Islet of Langerhans (tissue), 1 donor: Measurements from ENCODE around the gene EGFL8.
A peak's percentile ranks its signal among the peaks of the same experiment; 100 is the strongest.

Source experiments
- FAIRE-seq: peaks from one replicate; lab custom pipeline; 2011; peaks lifted over from hg19 to GRCh38; lab: Jason Lieb, UNC

Gene EGFL8

GRCh38 chr6:32168350-32168749 is 4.0 kb downstream of the EGFL8 start:
- FAIRE-seq = no peak

DNA sequence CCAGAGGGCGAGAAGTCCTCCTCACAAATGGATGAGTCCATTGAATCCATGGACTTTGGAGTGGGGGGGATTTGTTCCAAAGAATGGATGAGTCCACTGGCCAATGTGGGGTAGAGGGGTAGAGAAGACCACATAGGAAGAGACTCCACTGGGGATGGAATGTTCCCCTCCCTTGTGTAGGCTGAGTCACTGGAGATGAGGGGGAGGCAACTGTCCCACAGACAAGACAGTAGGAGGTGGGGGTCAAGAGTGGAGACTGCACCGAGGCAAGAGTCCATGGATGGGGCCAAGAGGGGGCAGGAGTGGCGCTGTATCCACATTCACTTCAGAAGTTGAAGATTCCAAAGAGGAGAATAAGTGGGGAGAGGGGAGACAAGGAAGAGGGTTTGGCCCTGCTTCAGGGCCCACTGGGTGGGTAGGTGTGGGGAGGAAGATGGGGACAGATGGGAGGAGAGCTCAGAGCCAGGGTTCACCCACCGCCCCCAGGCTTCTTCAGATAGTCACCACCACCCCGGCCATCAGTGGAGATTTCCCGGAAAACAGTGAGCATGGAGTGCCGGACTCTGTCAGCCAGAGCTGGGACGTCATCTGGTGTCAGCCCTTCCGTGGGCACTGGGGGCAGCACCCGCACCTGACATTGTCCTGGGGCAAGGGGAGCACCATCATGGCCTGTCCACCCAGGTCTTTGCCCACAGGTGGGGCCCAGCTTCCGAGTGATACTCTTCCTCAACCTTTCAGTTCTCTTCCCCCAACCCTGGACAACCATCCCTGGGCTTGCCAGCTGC is 4.6 kb downstream of the EGFL8 start:
- FAIRE-seq = no peak

- FAIRE-seq = no peak
Measured at GRCh38 chr6:32170294-32170693, 5.9 kb downstream of the EGFL8 start.

DNA sequence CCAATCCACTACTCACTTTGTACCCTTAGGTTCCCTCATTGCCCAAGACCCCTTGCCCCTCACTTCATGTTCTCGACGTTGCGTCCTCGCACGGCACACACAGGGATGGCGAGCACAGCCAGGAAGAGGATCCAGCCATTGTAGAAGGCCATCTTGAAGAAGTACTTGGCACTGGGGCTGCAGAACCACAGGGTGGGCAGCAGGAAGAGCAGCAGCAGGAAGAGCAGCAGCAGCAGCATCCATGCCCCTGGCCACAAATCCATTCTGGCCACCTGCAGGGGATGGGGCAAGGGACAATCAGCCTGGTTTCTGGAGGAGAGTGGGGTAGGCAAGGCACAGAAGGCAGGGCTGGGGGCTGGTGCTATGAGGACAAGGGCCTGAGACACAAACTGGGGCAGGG is 6.8 kb downstream of the EGFL8 start:
- no peak for FAIRE-seq

- no peak for FAIRE-seq
Measured at GRCh38 chr6:32173051-32173727, 8.8 kb downstream of the EGFL8 start.

GRCh38 chr6:32174416-32174815 is 10.0 kb downstream of the EGFL8 start:
- FAIRE-seq = no peak

DNA sequence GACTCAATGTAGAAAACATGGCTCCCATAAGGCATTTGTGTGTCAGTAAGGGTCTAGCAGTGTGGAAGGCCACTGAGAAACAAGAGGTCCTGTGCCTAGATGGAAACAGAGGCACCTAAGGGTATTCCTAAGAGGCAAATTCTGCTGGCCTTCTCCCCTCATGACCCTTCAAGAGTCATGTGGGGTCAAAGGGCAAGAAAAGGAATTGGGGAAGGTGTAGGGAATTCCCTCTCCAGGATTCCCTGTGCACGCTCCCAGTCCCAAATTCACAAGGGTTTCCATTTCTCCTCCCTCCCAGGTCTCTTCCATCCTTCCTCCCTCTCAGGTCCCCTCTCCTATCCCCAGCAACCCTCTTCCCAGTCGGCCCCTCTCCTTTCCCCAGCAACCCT is 10.9 kb downstream of the EGFL8 start:
- FAIRE-seq = no peak

GRCh38 chr6:32175711-32176475 is 11.5 kb downstream of the EGFL8 start, which contains the start of gene AGPAT1:
Gene AGPAT1, minus strand, starts transcription at chr6:32176084. Its CDS starts 4,588 bp downstream, at chr6:32171496.
- FAIRE-seq = no peak

- FAIRE-seq = no peak
Measured at GRCh38 chr6:32176476-32177182, 12.2 kb downstream of the EGFL8 start.

- no peak for FAIRE-seq
Measured at GRCh38 chr6:32177183-32177787, 12.9 kb downstream of the EGFL8 start.

- FAIRE-seq = peak; percentile 98
Measured at GRCh38 chr6:32177788-32178546, 13.6 kb downstream of the EGFL8 start, which contains the start of gene RNF5. Gene RNF5, plus strand, starts transcription at chr6:32178405. Its CDS starts 107 bp downstream, at chr6:32178512.

GRCh38 chr6:32178547-32179440 is 14.4 kb downstream of the EGFL8 start:
- no peak for FAIRE-seq

GRCh38 chr6:32179766-32180405 is 15.5 kb downstream of the EGFL8 start:
- FAIRE-seq = no peak

DNA sequence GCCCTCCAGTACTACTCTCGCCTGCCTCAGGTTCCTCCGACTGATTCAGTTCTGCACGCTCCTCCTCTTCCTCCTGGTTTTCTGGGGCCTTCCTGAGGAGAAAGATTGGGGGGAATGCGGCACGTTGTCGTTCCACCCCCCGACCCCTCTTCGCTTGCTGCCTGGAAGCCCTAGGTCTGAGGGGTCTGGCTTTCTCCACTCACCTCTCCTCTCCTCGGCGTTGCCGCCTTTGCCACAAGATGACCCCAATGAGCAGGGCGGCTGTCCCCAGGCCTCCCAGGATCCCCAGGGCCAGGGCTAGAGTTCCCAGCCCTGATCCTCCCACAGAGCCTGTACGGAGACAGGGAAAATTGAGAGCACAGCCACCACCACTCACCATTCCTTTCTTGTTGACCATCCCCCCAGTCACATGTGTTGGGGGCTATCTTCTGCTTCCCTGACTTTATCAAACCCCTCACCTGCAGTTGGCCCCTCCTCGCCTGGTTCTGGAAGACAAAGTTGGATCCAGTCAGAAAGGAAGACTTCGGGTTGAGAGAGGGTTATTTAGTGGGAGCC is 16.8 kb downstream of the EGFL8 start:
- no peak for FAIRE-seq

DNA sequence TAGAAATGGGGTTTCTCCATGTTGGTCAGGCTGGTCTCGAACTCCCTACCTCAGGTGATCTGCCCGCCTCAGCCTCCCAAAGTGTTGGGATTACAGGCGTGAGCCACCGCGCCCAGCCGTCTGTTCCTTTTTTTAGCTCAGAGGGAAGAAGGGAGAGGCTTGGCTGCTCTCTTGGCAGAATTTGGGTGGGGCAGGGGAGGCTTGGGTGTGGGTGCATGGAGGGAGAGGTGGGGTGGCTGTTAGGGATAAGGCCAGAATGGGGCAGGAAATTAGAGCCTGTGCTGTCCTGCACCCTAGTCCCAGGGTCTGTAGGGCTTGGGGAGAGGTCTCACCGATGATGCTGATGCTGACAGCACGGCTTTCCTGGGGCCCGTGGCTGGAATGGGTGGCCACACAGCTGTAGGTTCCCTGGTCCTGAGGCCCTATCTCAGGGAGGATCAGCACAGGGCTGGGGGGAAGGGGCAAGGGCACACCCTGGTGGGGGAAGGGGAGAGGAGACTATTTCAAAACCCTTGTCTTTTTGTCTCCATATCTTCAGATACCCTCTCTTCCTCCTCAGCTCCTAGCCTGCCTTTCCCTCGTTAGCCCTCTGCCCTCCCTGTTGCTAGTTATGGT is 17.6 kb downstream of the EGFL8 start:
- FAIRE-seq = no peak

DNA sequence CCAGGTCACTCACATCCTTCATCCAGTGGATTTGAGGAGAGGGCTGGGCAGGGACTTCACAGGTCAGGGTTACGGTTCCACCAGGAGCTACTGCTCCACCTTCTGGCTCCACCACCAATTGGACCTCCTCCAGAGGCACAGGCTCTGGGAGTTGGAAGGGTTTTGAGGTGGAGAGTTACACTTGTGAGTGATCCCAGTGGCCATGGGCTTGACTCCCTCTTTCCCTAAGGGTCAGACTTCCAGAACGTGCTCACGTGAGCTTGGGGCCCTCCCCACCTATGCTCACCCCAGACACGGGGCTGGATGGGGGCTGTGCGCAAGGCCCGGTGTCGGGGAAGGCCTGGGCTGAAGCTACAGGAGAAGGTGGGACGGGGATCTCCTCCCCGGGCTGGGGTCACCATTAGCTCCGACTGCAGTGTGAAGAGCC is 18.2 kb downstream of the EGFL8 start:
- FAIRE-seq = no peak

DNA sequence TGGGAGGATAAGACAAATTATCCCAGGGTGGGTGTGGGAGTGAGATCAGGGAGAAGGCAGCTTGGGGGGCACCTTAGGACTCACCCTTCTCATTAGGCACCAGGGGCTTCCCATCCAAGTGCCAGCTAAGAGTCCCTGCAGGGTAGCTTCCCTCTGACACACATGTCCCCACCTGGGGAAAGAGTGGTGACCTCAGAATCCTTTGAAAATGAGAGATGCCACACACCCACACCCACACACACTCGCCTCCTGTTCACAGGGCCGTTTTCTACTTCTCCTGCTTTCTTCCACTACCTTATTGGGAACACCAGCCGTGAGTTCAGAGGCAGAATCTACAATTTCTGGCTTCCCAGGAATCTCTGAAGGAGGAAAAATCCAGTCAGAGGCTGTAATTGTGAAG is 18.6 kb downstream of the EGFL8 start:
- no peak for FAIRE-seq

DNA sequence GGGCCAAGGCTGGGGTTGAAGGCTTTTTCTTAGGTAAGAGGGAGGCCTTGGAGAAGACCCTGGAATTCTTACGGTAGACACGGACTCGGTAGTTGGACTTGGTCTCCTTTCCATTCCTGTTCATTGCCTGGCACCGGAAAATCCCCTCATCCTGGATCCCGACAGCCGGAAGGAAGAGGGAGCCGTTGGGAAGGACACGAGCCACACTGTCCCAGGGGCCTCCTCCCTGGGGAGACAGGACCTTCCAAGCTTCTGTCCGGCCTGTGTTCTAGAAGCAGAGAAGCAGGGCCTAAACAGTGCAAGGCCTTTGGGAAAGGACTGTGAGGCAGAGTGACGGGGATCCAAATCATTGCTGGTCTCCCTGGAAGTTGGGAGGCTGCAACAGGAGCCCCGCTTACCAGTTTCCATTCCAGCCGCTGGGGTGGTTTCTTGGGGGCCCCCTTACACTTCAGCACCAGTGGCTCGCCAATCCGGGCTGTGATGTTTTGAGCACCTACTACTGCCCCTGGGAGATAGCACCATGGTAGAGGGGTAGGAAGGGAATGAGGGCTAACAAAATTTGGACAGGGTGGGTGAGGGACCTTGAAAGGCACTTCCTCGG is 19.2 kb downstream of the EGFL8 start:
- no peak for FAIRE-seq
